ENCODE results near the gene OR2T10. TPM values are rescaled to one million over a fixed set of nuclear protein-coding genes. Genes with fewer than 3 reads are reported as not detected.

OR2T10 gene
- total RNA-seq, 2 experiments from 2014 or later: not detected

- ChIA-PET CTCF (ENCODE audit: unreplicated experiment) (no interaction called here), POLR2A (no interaction called here)
- Histone ChIP-seq H3K4me2 (ENCODE audit: low read length) (no peak overlapping the region), H4K20me1 (ENCODE audit: insufficient read depth, low read length) (no peaks in the 10 kb centered on the region), H3K4me1 (ENCODE audit: insufficient read depth, low read length, poor library complexity, severe bottlenecking) (no peaks in the 10 kb centered on the region), H2AFZ (ENCODE audit: low read length) (no peak overlapping the region), H3K9me3 (ENCODE audit: low read length) (no peaks in the 10 kb centered on the region), H3K4me3 (ENCODE audit: low read depth, low read length, poor library complexity, severe bottlenecking) (no peak overlapping the region), H3K79me2 (ENCODE audit: insufficient read depth, low read depth, low read length) (no peaks in the 10 kb centered on the region), H3K9me2 (ENCODE audit: insufficient read depth, low read length) (no peaks in the 10 kb centered on the region), H3K36me3 (ENCODE audit: insufficient read depth, low read length) (no peaks in the 10 kb centered on the region), H3K27ac (ENCODE audit: low read depth, low read length, poor library complexity, severe bottlenecking) (no peak overlapping the region)
- intact Hi-C loops (cut with micrococcal nuclease; ENCODE audit: unreplicated experiment): no loop called here
- no peak for DNase-seq (ENCODE audit: low spot score)
- TF ChIP-seq EZH2phosphoT487 (IDR thresholded peaks at IDR 0.05; ENCODE audit: borderline replicate concordance, low read depth, low read length): no peak
- TF ChIP-seq CTCF (conservative IDR thresholded peaks at IDR 0.05; ENCODE audit: low read length): no peak
- BruUV-seq (replicated peaks): no TSS peak
Measured at GRCh38 chr1:248599396-248599795, 1.9 kb upstream of the OR2T10 start.

- ChIA-PET POLR2A (no interaction called here), CTCF (ENCODE audit: unreplicated experiment) (no interaction called here)
- no TSS peak for BruUV-seq (replicated peaks)
Measured at GRCh38 chr1:248596615-248597014, 885 bp downstream of the OR2T10 start.

GRCh38 chr1:248593226-248593625 is 4.3 kb downstream of the OR2T10 start:
- POLR2A ChIA-PET: no interaction called here
- Histone ChIP-seq H3K9me2 (ENCODE audit: insufficient read depth, low read length) (no peaks in the 10 kb centered on the region), H3K79me2 (ENCODE audit: insufficient read depth, low read depth, low read length) (no peaks in the 10 kb centered on the region), H2AFZ (ENCODE audit: low read length) (no peak overlapping the region), H3K4me2 (ENCODE audit: low read length) (no peak overlapping the region), H3K9me3 (ENCODE audit: low read length) (no peaks in the 10 kb centered on the region), H3K4me1 (ENCODE audit: insufficient read depth, low read length, poor library complexity, severe bottlenecking) (no peaks in the 10 kb centered on the region), H4K20me1 (ENCODE audit: insufficient read depth, low read length) (no peaks in the 10 kb centered on the region), H3K36me3 (ENCODE audit: insufficient read depth, low read length) (no peaks in the 10 kb centered on the region), H3K4me3 (ENCODE audit: low read depth, low read length, poor library complexity, severe bottlenecking) (no peak overlapping the region), H3K27ac (ENCODE audit: low read depth, low read length, poor library complexity, severe bottlenecking) (no peak overlapping the region)
- no TSS peak for BruUV-seq (replicated peaks)
- TF ChIP-seq CTCF (conservative IDR thresholded peaks at IDR 0.05; ENCODE audit: low read length) (no peak), EZH2phosphoT487 (IDR thresholded peaks at IDR 0.05; ENCODE audit: borderline replicate concordance, low read depth, low read length) (no peak)
- intact Hi-C loops (cut with micrococcal nuclease; ENCODE audit: unreplicated experiment): no loop called here
- CTCF ChIA-PET (ENCODE audit: unreplicated experiment): no interaction called here
- DNase-seq (ENCODE audit: low spot score): no peak

More at GRCh38 chr1:248596615-248597014, 885 bp downstream of the OR2T10 start:
- intact Hi-C loops (cut with micrococcal nuclease; ENCODE audit: unreplicated experiment): no loop called here
- no peaks in the 10 kb centered on the region for H3K9me2 ChIP-seq (ENCODE audit: insufficient read depth, low read length)
- no peak overlapping the region for H3K27ac ChIP-seq (ENCODE audit: low read depth, low read length, poor library complexity, severe bottlenecking)
- H3K9me3 ChIP-seq (ENCODE audit: low read length): no peaks in the 10 kb centered on the region
- H3K36me3 ChIP-seq (ENCODE audit: insufficient read depth, low read length): no peaks in the 10 kb centered on the region
- H3K4me1 ChIP-seq (ENCODE audit: insufficient read depth, low read length, poor library complexity, severe bottlenecking): no peaks in the 10 kb centered on the region
- TF ChIP-seq EZH2phosphoT487 (IDR thresholded peaks at IDR 0.05; ENCODE audit: borderline replicate concordance, low read depth, low read length) (no peak), CTCF (conservative IDR thresholded peaks at IDR 0.05; ENCODE audit: low read length) (no peak)
- H2AFZ ChIP-seq (ENCODE audit: low read length): no peak overlapping the region
- no peaks in the 10 kb centered on the region for H3K79me2 ChIP-seq (ENCODE audit: insufficient read depth, low read depth, low read length)
- no peak overlapping the region for H3K4me2 ChIP-seq (ENCODE audit: low read length)
- no peaks in the 10 kb centered on the region for H4K20me1 ChIP-seq (ENCODE audit: insufficient read depth, low read length)
- no peak for DNase-seq (ENCODE audit: low spot score)
- H3K4me3 ChIP-seq (ENCODE audit: low read depth, low read length, poor library complexity, severe bottlenecking): no peak overlapping the region
